ENCODE data around the gene ALX4. TPM values are rescaled to one million over a fixed set of nuclear protein-coding genes. Genes with fewer than 3 reads are reported as not detected.

ALX4 gene
- polyA plus RNA-seq, 1 experiment, result not detected

GRCh38 chr11:44303401-44303938, 6.5 kb downstream of the ALX4 start:
- Histone ChIP-seq H3K9me3 (ENCODE audit: control insufficient read depth, insufficient read depth, low read length) (peaks cover 19% of the 10 kb centered on the region), H3K27me3 (ENCODE audit: control insufficient read depth, insufficient read depth, low read length) (peaks cover 84% of the 10 kb centered on the region), H3K27ac (ENCODE audit: low read depth, low read length) (no peak overlapping the region), H3K4me3 (ENCODE audit: low read depth, low read length) (no peak overlapping the region)
- no peak for DNase-seq (ENCODE audit: low read depth, low spot score)
- ChIA-PET POLR2A (interaction anchor here (0.7 kb wide), 1 partner anchor 292 kb away, joined by 3 read pairs; no protein-coding TSS in a partner anchor), CTCF (no interaction called here)
- TF ChIP-seq CTCF (IDR thresholded peaks at IDR 0.05; ENCODE audit: low read depth, low read length), result no peak

GRCh38 chr11:44301564-44302271, 8.2 kb downstream of the ALX4 start:
- no peak for TF ChIP-seq CTCF (IDR thresholded peaks at IDR 0.05; ENCODE audit: low read depth, low read length)
- Histone ChIP-seq H3K4me3 (ENCODE audit: low read depth, low read length) (no peak overlapping the region), H3K9me3 (ENCODE audit: control insufficient read depth, insufficient read depth, low read length) (peaks cover 19% of the 10 kb centered on the region), H3K27ac (ENCODE audit: low read depth, low read length) (no peak overlapping the region), H3K27me3 (ENCODE audit: control insufficient read depth, insufficient read depth, low read length) (peaks cover 66% of the 10 kb centered on the region)
- no peak for DNase-seq (ENCODE audit: low read depth, low spot score)
- CTCF ChIA-PET, result no interaction called here
- POLR2A ChIA-PET, result no interaction called here

- ChIA-PET POLR2A (no interaction called here), CTCF (no interaction called here)
- H3K27me3 ChIP-seq (ENCODE audit: control insufficient read depth, insufficient read depth, low read length), result peaks cover 61% of the 10 kb centered on the region
- TF ChIP-seq CTCF (IDR thresholded peaks at IDR 0.05; ENCODE audit: low read depth, low read length), result no peak
- DNase-seq (ENCODE audit: low read depth, low spot score), result no peak
- H3K4me3 ChIP-seq (ENCODE audit: low read depth, low read length), result no peak overlapping the region
- no peak overlapping the region for H3K27ac ChIP-seq (ENCODE audit: low read depth, low read length)
- H3K9me3 ChIP-seq (ENCODE audit: control insufficient read depth, insufficient read depth, low read length), result peaks cover 16% of the 10 kb centered on the region
Measured at GRCh38 chr11:44300844-44301563, 8.9 kb downstream of the ALX4 start.

DNA sequence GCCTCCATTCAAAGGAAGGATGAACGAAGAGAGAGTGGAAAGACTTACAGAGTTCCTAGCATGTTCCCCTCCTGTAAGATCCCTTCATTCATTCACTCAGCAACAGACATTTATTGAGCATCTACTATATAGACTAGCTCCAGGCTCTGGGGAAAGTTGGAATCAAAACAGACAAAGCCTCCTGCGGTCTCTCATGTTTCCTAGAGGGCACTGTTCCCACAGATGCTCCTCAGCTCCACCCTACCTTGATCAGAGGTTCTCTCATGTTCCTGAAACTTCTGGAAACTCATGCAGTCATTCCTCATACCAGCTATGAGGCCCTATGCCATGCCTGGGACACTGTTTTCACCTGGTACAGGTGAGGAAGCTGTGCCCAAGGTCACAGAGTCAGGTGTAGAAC, 11.1 kb downstream of the ALX4 start:
- Histone ChIP-seq H3K9me3 (ENCODE audit: control insufficient read depth, insufficient read depth, low read length) (peaks cover 5% of the 10 kb centered on the region; the same call in 1 of the 2 replicates), H3K27me3 (ENCODE audit: control insufficient read depth, insufficient read depth, low read length) (peaks cover 43% of the 10 kb centered on the region), H3K4me3 (ENCODE audit: low read depth, low read length) (no peak overlapping the region), H3K27ac (ENCODE audit: low read depth, low read length) (no peak overlapping the region)
- ChIA-PET POLR2A (interaction anchor here (0.6 kb wide), 1 partner anchor 80 kb away, joined by 7 read pairs; no protein-coding TSS in a partner anchor), CTCF (interaction anchor here (1.2 to 1.3 kb wide), 2 partner anchors 13 to 165 kb away, joined by 3 to 4 read pairs; no protein-coding TSS in a partner anchor)
- DNase-seq (ENCODE audit: low read depth, low spot score), result no peak
- no peak for TF ChIP-seq CTCF (IDR thresholded peaks at IDR 0.05; ENCODE audit: low read depth, low read length)

DNA sequence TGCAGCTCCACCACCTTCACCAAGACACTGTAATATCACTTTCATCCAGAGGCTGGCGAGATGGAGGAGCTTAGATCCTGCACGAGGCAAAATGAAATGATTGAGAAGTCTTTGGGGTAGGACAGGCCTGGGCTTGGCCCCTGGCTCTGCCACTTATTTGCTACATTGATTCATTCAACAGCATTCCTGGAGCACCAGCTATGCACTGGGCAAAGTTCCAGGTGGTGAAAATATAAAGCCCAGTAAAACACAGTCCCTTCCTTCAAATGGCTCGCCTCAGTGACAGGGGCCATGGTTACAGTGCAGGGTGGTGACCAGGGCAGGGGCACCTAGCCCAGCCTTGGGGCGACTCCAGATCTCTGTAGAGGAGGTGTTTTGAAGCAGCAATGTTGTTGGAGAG, 19.7 kb downstream of the ALX4 start:
- H3K4me3 ChIP-seq (ENCODE audit: low read depth, low read length), result no peak overlapping the region
- H3K27me3 ChIP-seq (ENCODE audit: control insufficient read depth, insufficient read depth, low read length), result peaks cover 10% of the 10 kb centered on the region
- no peak for TF ChIP-seq CTCF (IDR thresholded peaks at IDR 0.05; ENCODE audit: low read depth, low read length)
- no peak for DNase-seq (ENCODE audit: low read depth, low spot score)
- no peak overlapping the region for H3K27ac ChIP-seq (ENCODE audit: low read depth, low read length)
- CTCF ChIA-PET, result interaction anchor here (1.0 kb wide), 1 partner anchor 180 kb away, joined by 3 read pairs; no protein-coding TSS in a partner anchor
- POLR2A ChIA-PET, result no interaction called here
- no peaks in the 10 kb centered on the region for H3K9me3 ChIP-seq (ENCODE audit: control insufficient read depth, insufficient read depth, low read length)
